Ecto neural progenitor cell (in vitro differentiated cells): Measurements from ENCODE around the gene CASZ1.

Experiments
- DNase-seq: peaks from one replicate; pipeline ENCODE4 v3.0.0-alpha.2; 2018; ENCODE audit warnings: low spot score

CASZ1 gene

DNA sequence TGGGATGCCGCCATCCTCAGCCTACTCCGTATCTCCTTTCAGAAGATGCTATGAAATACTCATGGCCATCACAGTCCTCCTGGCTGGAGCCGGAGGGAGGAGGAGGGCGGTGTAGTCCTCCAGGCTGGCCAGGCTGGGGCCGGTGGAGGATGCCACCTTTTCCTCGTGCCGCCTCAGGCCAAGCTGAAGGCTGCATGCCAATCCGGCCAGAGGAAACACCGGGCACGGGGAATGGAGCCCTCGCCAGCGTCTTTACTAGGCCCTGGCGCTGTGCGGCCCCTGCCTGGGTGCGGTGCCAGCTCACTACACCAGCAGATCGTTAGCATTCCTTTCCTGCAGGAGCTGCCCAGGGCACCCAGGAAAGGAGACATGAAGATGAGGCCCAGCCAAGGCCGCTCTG is 70.1 kb downstream of the CASZ1 start:
- DNase-seq = no peak

DNA sequence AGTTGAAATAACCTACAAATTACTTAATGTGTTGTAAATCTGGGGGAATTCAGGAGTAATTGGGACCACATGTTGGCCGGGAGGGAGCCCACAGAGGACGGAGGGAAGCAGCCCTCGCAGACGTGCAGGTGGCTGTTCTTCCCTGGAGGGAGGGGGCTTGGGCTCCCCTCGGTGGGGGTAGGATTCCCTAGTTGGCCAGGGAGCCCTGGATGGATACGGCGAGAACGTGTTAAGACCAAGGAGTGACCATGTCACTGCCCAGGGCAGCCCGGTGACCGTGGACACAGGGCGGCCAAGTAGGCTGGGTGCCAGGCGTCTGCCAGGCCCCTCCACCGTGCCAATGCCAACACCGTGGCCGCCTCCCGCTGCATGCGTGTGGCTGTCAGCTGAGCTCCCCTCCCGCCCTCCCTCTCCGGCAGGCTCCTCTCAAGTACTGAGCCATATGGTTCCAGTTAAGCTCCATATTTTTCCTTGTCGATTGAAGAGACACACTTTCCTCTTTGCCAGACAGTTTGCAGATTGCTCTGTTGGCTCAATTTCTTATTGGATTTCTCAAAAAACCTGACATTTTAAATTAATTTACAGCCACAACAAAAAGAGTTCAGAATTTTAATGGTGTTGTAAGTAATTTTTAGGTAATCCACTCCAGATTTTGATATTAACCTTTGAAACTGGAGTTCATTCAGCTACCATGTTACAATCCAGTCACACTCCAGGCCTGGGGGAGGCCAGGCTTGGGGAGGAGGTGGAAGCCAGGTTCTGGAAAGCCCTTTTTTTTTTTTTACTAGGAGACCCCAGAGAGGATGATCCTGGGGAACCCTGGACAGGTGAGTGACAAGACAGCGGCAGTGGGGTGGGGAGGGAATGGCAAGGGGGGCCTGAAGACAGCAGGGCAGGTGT is 71.2 kb downstream of the CASZ1 start:
- DNase-seq = no peak

GRCh38 chr1:10724511-10724910 is 71.9 kb downstream of the CASZ1 start:
- DNase-seq = no peak

DNA sequence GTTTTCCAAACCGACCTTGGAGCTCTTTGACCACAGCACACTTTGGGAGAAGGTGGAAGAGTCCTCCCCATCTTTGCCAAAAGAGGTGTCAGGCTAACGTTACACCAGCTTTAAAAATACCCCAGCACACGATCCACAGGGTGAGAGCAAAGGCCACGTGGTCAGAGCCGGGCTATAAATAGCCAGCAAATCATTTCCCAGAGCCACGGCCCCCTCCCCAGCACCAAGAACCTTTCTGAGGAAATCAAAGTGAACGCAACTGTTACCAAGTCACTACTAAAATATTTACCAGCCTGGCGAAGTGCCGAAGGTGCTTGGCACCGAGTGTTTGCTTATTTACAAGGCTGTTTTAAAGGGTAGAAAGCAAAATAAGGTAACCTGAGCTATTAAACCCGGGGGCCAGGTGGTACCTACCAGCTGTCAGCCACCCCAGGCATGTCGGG is 72.4 kb downstream of the CASZ1 start:
- DNase-seq = no peak

GRCh38 chr1:10723317-10723716 is 73.1 kb downstream of the CASZ1 start:
- DNase-seq = no peak

- no peak for DNase-seq
These were observed 73.6 kb downstream of the CASZ1 start for GRCh38 chr1:10722803-10723202.

GRCh38 chr1:10721381-10722321 is 74.8 kb downstream of the CASZ1 start:
- no peak for DNase-seq

- no peak for DNase-seq
These were observed 75.8 kb downstream of the CASZ1 start for GRCh38 chr1:10720635-10721034.

DNA sequence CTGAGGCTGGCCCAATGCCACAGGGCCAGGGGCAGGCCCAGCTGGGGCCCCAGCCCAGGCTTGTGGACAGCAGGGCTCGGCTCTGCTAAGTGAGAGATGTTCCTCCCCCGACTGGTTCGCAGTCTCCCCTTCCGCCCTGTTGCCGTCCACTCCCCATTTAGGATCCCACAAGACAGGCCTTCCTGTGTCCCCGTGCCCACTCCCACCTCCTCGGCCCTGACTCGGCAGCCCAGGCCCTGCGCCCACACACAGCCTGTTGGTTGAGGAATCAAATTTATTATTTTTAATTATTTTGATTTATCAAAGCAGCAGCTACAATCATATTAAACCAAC is 78.4 kb downstream of the CASZ1 start:
- no peak for DNase-seq

DNA sequence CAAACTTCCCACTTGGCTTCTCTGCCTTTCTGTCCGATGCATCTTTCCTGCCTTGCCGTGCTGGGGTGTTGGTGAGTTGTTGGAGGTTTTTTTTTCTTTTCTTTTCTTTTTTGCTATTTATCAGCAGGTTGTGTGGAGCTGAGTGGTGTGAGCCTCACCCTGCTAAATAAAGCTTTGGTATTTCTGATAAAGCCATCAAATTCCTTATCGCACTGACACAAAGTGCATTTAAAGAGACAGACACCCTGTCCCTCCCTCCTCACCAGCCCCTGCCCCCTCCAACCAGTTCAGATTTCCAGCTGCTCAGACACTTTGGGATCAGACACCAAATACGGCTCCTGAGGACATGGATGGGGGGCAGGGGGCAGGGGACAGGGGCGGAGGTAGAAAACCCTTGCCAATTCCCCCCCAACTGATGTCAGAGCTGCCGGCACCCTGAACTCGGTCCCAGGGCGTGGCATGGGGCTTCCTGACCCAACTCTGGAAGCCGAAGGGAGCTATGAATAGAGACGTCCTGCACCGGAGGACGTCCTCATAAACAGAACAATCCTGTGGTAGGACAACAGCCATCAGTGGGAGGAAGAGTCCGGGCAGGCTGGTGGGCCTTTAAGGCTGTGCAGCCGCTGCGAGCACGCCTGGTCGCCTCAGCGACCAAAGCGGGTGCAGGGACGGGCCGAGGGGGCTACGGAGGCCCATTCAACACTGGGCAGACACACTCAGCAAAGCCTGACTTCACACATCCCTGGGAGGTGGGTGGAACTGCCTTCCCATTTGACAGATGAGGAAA is 79.0 kb downstream of the CASZ1 start:
- DNase-seq = no peak

- no peak for DNase-seq
These were observed 79.6 kb downstream of the CASZ1 start for GRCh38 chr1:10716840-10717239.

DNA sequence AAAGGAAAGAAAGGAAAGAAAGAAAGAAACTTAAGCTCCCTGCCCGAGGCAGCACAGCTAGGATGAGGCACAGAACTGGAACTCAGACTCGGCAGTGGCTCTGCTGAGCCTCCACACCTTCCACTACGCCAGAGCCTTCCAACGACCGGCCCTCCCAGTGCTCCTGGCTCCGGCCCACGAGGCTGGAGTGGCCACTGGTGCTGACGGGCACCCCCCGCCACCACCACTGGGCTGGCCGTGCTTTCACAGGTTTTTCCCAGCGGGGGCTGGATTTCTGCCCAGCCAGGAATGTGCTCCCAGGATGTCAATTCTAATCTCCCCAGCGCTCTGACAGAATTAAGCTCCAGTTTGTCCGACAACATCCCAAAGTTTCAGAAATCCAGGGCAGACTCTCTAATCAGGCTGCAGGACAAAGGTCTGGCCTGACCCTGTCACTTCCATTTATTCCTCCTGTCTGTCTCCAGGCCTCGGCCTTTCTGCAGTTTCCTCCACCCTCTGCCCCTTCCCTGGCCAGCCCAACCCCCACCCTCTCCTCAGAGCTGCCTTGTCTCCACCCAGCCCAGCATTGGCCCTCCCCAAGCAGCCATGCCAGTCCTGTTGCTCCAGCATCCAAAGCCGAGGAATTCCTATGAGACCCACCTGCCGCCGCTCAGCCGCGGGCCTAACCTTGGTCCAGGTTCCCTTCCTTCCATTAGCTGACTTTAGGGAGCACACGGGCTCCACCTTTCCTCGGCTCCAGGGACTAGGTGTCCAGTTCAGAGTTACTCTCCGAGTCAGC is 81.9 kb downstream of the CASZ1 start:
- DNase-seq = peak; percentile 80

DNA sequence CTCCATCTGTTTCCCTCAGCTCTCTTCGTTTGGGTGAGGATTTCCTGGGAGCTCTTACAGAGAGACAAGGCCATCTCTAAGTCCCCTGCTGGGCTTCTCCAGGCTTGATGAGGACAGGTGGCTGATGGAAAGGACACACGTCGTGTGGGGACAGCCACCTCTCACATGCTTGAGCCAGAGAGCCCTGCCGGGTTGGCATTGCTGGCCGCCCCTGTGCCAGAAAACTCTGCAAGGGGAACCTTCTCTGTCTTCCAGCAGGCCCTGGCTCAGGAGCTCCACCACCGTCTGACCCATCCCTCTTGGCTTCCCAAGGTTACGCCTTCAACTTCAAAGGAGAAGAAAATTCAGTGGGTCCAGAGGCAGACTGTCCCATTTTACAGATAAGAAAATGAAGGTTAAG is 82.8 kb downstream of the CASZ1 start:
- DNase-seq = no peak

DNA sequence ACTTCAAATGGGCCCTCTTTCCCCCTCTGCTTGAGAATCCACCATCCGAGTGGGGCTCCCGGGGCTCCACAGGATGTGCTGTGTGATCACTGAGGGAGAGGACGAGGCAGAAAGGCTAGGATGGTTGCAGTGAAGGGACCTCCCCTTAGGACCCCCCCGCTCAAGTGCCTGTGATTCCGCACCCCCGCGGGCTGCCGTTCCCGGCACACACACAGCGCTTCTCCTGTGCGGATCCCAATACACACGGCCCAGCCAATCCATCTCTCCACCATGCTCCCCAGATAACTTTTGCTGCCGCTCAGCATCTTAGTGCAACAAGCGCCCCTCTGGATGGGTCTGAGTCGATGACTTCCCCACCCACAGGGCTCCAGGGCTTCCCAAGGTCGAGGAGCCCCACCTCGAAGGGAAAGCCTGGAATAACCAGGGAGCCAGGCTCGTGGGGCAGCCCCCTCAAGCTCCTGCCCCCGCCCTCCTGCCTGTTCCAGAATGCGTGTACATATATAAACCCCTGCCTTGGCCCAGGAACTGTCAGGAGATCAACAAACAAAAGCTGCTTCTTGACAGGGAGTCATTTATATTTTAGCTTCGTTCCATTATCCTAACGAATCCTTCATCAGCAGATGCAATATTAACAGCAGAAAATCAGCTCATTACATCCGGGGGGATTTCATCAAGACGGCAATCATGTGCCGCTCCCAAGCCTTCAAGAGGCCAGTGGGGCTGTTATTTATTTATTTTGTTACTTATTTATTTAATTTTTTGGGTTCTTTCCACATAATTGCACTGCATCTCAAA is 83.7 kb downstream of the CASZ1 start:
- DNase-seq = no peak

DNA sequence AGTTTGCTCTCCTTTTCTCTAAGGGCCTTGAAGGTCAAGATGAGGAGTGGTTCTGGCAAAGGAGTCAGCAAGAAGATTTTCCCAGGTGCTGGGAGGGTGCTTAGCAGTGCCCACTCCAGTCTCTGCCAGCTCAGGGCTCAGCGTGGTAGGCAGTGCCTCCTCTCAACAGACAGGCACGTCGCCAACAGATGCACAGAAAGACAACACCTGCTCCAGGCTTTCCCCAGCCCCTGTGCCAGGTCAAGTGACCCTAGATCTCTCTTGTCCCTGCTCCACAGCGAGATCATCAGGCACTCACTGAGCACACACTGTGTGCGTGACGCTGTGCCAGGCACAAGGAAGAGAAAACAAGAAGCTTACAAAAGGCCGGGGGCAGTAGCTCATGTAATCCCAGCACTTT is 86.0 kb downstream of the CASZ1 start:
- DNase-seq = no peak

GRCh38 chr1:10709646-10710045 is 86.8 kb downstream of the CASZ1 start:
- peak; percentile 70 for DNase-seq

DNA sequence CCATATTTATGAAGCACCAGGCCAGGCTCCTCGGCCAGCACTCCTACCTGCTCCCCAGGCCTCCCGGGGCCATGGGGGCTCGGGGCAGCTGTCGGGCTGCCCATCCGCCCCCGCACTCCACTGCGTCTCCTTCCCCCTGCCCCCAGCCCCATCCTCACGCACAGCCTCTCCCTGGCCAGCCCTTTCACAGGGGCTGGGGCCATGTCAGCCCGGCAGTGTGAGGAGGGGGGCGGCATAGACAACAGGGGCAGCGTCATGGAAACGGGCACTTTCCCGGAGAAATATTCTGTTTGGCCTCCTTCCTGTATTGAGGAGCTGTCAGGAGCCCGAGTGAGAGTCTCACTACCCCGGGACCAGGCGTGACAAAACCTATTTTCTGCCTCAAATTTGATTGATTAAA is 87.3 kb downstream of the CASZ1 start:
- DNase-seq = peak; percentile 72

DNA sequence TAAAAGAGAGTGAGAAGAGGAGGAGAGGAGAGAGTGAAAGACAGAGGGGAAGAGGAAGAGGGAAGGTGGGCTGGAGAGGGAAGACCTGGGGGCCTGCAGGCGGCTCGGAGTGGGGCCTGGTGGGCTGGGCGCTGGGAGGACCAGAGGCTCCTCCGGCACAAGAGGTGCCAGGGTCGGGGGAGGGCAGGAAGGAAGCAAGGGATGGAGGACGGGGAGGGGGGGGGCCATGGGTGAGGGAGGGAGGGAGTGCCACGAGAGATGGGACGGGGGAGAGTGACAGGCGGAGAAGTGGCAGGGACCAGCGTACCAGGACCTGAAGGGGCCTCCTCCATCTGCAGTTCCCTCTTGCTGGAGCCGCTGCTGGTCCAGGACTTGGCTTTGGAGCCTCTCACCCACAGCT is 87.7 kb downstream of the CASZ1 start:
- DNase-seq = no peak

DNA sequence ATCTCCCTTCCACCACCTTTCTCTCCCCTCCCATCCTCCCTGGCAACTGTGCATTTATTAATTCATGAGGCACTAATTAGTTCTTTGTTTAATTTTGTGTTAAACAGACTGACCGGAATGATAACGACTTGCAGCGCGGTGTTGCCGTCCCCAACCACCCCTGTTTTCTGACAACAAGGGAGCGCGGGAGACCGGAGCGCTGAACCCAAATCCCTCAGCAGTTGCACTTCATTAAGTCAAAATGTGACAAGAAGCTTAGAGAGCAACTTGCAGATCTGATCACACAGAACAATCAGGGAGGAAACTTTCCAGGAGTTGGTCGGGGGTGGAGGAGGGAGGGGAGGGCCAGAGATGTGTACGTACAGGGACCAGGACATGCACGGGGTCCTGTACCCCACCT is 89.2 kb downstream of the CASZ1 start:
- DNase-seq = no peak

DNA sequence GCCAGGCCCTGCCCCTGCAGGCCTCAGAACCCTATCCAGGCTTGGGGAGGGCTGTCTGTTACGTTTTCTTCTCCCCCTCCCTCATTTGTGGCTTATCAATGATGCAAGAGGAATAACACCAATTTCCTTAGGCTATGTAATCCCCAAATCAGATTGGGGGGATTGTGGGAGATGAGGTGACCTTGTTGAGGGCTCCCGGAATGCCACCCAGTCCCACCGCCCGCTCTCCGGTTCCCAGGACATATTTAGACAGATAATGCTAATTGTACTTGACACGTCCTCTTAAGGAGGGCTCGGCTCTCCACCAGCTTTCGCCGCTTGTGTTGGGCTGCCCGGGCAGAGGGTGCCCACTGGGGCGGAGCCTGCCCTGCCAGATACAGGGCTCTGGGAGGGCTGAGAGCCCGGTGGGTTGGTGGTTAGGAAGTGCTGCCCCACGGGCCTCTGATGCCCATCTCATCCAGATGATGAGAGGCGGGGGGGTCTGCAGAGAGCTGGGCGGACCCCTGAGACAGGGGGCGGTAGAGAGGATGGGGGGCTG is 90.0 kb downstream of the CASZ1 start:
- DNase-seq = no peak
